Measurements from ENCODE around the gene PARVB.

DNA sequence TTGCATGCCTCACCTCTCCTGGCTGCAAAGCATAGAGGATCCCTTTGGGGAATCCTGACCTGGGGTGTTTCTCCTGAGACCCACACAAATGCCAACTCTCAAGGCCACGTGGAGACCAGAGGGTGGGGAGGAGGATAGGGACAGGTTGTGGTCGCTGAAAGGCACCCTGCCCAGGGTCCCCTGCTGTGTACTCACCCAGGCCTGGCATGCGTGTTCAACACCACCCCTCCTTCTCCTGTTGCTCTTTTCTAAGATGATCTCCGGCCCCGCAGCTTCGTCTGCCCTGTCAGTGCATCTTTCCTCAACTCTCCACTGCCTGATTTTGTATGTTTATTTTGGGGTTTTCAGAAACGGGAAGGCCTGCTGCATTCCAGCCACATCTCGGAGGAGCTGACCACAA is 112.0 kb downstream of the PARVB start:
- TF ChIP-seq, protein P1, sequence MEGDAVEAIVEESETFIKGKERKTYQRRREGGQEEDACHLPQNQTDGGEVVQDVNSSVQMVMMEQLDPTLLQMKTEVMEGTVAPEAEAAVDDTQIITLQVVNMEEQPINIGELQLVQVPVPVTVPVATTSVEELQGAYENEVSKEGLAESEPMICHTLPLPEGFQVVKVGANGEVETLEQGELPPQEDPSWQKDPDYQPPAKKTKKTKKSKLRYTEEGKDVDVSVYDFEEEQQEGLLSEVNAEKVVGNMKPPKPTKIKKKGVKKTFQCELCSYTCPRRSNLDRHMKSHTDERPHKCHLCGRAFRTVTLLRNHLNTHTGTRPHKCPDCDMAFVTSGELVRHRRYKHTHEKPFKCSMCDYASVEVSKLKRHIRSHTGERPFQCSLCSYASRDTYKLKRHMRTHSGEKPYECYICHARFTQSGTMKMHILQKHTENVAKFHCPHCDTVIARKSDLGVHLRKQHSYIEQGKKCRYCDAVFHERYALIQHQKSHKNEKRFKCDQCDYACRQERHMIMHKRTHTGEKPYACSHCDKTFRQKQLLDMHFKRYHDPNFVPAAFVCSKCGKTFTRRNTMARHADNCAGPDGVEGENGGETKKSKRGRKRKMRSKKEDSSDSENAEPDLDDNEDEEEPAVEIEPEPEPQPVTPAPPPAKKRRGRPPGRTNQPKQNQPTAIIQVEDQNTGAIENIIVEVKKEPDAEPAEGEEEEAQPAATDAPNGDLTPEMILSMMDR (IDR thresholded peaks at IDR 0.05 in 2 of 3, conservative IDR thresholded peaks at IDR 0.05 in 1 of 3; ENCODE audit: control insufficient read depth in 2 of 3, extremely low read depth in 1 of 3, insufficient read depth in 1 of 3, low read depth in 3 of 3, low read length in 3 of 3), result no peak
- TF ChIP-seq POLR2A (IDR thresholded peaks at IDR 0.05; ENCODE audit: low read depth, low read length) (no peak), SRF (IDR thresholded peaks at IDR 0.05; ENCODE audit: low read depth in 2 of 2, low read length in 2 of 2) (no peak), HDAC6 (IDR thresholded peaks at IDR 0.05; ENCODE audit: unreplicated experiment) (no peak), HDGF (IDR thresholded peaks at IDR 0.05) (no peak), GABPA (IDR thresholded peaks at IDR 0.05; ENCODE audit: low read depth) (no peak), SMC3 (IDR thresholded peaks at IDR 0.05; ENCODE audit: borderline replicate concordance, low read length) (no peak)
- TF ChIP-seq, protein P2, sequence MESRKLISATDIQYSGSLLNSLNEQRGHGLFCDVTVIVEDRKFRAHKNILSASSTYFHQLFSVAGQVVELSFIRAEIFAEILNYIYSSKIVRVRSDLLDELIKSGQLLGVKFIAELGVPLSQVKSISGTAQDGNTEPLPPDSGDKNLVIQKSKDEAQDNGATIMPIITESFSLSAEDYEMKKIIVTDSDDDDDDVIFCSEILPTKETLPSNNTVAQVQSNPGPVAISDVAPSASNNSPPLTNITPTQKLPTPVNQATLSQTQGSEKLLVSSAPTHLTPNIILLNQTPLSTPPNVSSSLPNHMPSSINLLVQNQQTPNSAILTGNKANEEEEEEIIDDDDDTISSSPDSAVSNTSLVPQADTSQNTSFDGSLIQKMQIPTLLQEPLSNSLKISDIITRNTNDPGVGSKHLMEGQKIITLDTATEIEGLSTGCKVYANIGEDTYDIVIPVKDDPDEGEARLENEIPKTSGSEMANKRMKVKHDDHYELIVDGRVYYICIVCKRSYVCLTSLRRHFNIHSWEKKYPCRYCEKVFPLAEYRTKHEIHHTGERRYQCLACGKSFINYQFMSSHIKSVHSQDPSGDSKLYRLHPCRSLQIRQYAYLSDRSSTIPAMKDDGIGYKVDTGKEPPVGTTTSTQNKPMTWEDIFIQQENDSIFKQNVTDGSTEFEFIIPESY (IDR thresholded peaks at IDR 0.05), result no peak

All from GM12878 (cell line).